Activated CD8-positive, alpha-beta memory T cell treated with anti-CD3 and anti-CD28 coated beads, Interleukin-2, amount 10 ng/mL, durations not matched to agents 7 days and 5 days (primary cell): Measurements from ENCODE around the gene TCEAL9. TPM values are rescaled to one million over a fixed set of nuclear protein-coding genes. Genes with fewer than 3 reads are reported as not detected.
A peak's percentile ranks its signal among the peaks of the same experiment; 100 is the strongest.

Experiments
- ATAC-seq: fragments of 150-1000 bp; cut with Tn5 transposase; one replicate; pipeline ENCODE4 v1.10.0; 2021; ENCODE audit warnings: moderate library complexity
- CTCF ChIA-PET: fragments of 350-600 bp; sonication (Branson Sonifier 250); formaldehyde crosslinking; loops from one replicate; lab custom pipeline; 2021; ENCODE audit warnings: antibody characterized with exemption; lab: Charles Lee
- DNase-seq: peaks from one replicate; pipeline ENCODE4 v3.0.0-alpha.2; 2020
- H3K27ac Mint-ChIP-seq: one replicate; pipeline ENCODE4 v1.8.0; 2021; ENCODE audit warnings: mild to moderate bottlenecking, mixed read lengths
- H3K27me3 Mint-ChIP-seq: one replicate; pipeline ENCODE4 v1.8.0; 2021; ENCODE audit warnings: mixed read lengths
- H3K36me3 Mint-ChIP-seq: one replicate; pipeline ENCODE4 v1.8.0; 2021; ENCODE audit warnings: mild to moderate bottlenecking, mixed read lengths
- H3K4me1 Mint-ChIP-seq: one replicate; pipeline ENCODE4 v1.8.0; 2021; ENCODE audit warnings: mixed read lengths
- H3K4me3 Mint-ChIP-seq: one replicate; pipeline ENCODE4 v1.8.0; 2021; ENCODE audit warnings: mild to moderate bottlenecking, moderate library complexity, mixed read lengths
- H3K9me3 Mint-ChIP-seq: one replicate; pipeline ENCODE4 v1.8.0; 2022; ENCODE audit warnings: low read depth, mixed read lengths
- total RNA-seq, 2 experiments: library from RNA; stranded (reverse); gene quantifications; one replicate each; pipeline ENCODE4 v1.2.3, GENCODE V29; 2021

The TCEAL9 gene
- total RNA-seq, result 1 to 10 TPM; 1.5 to 2.4 TPM

- no peak for ATAC-seq
These were observed at the start of gene TCEAL9 for GRCh38 chrX:103356130-103356798. TSS of gene TCEAL9 (plus strand) at chrX:103356506. CDS start at chrX:103357685, 1,179 bp downstream.

GRCh38 chrX:103309860-103310554 is 46.3 kb upstream of the TCEAL9 start:
- peaks cover 3% of the 10 kb centered on the region for H3K27me3 Mint-ChIP-seq
- CTCF ChIA-PET, result no interaction called here
- no peak overlapping the region for H3K27ac Mint-ChIP-seq
- peaks cover under 1% of the 10 kb centered on the region for H3K4me1 Mint-ChIP-seq
- no peaks in the 10 kb centered on the region for H3K36me3 Mint-ChIP-seq
- no peak for DNase-seq
- H3K9me3 Mint-ChIP-seq, result peaks cover 3% of the 10 kb centered on the region
- peak overlapping the region; percentile 65 for H3K4me3 Mint-ChIP-seq
- no peak for ATAC-seq

More at GRCh38 chrX:103356130-103356798, at the start of gene TCEAL9:
- no peak for DNase-seq
- H3K4me1 Mint-ChIP-seq, result peaks cover 2% of the 10 kb centered on the region
- H3K36me3 Mint-ChIP-seq, result no peaks in the 10 kb centered on the region
- CTCF ChIA-PET, result interaction anchor here (2.0 kb wide), 1 partner anchor 108 kb away, joined by 6 read pairs; no protein-coding TSS in a partner anchor
- peak within 1 kb of the TSS; percentile 36 for H3K27ac Mint-ChIP-seq
- no peaks in the 10 kb centered on the region for H3K27me3 Mint-ChIP-seq
- peak within 1 kb of the TSS; percentile 75 for H3K4me3 Mint-ChIP-seq
- H3K9me3 Mint-ChIP-seq, result no peaks in the 10 kb centered on the region

- H3K36me3 Mint-ChIP-seq, result no peaks in the 10 kb centered on the region
- no peak within 1 kb of the TSS for H3K27ac Mint-ChIP-seq
- peak; percentile 86 for DNase-seq
These were observed 45.5 kb upstream of the TCEAL9 start, which contains the start of gene BEX2 for GRCh38 chrX:103310555-103311398. TSS of gene BEX2 (minus strand) at chrX:103310990. CDS start at chrX:103309976, 1,014 bp downstream.

GRCh38 chrX:103311399-103311780 is 44.9 kb upstream of the TCEAL9 start:
- H3K27ac Mint-ChIP-seq, result no peak overlapping the region
- no peaks in the 10 kb centered on the region for H3K36me3 Mint-ChIP-seq
- ATAC-seq, result no peak
- H3K27me3 Mint-ChIP-seq, result peaks cover 3% of the 10 kb centered on the region
- H3K9me3 Mint-ChIP-seq, result no peaks in the 10 kb centered on the region
- CTCF ChIA-PET, result interaction anchor here (0.7 kb wide), 1 partner anchor 159 kb away, joined by 3 read pairs; no protein-coding TSS in a partner anchor
- peak overlapping the region; percentile 65 for H3K4me3 Mint-ChIP-seq
- H3K4me1 Mint-ChIP-seq, result no peaks in the 10 kb centered on the region
- no peak for DNase-seq

More at GRCh38 chrX:103310555-103311398, 45.5 kb upstream of the TCEAL9 start, which contains the start of gene BEX2:
- Mint-ChIP-seq H3K4me1 (no peaks in the 10 kb centered on the region), H3K9me3 (peaks cover 3% of the 10 kb centered on the region), H3K27me3 (peaks cover 3% of the 10 kb centered on the region), H3K4me3 (peak within 1 kb of the TSS; percentile 65)
- peak; percentile 100 for ATAC-seq
- CTCF ChIA-PET, result no interaction called here

GRCh38 chrX:103329991-103330390 is 26.3 kb upstream of the TCEAL9 start, which contains the start of gene TCEAL7:
TSS of gene TCEAL7 (plus strand) at chrX:103330239. CDS start at chrX:103331404, 1,165 bp downstream.
- no peaks in the 10 kb centered on the region for H3K9me3 Mint-ChIP-seq
- H3K36me3 Mint-ChIP-seq, result no peaks in the 10 kb centered on the region
- peaks cover 1% of the 10 kb centered on the region for H3K4me1 Mint-ChIP-seq
- CTCF ChIA-PET, result no interaction called here
- no peak for DNase-seq
- no peak for ATAC-seq
- no peak within 1 kb of the TSS for H3K27ac Mint-ChIP-seq
- no peak within 1 kb of the TSS for H3K4me3 Mint-ChIP-seq
- peaks cover 11% of the 10 kb centered on the region for H3K27me3 Mint-ChIP-seq

- Mint-ChIP-seq H3K4me3 (no peak overlapping the region), H3K27ac (no peak overlapping the region), H3K36me3 (no peaks in the 10 kb centered on the region), H3K27me3 (peaks cover 13% of the 10 kb centered on the region), H3K9me3 (no peaks in the 10 kb centered on the region), H3K4me1 (peaks cover 1% of the 10 kb centered on the region)
- ATAC-seq, result no peak
- no peak for DNase-seq
- CTCF ChIA-PET, result no interaction called here
These were observed 25.5 kb upstream of the TCEAL9 start for GRCh38 chrX:103330681-103331288.

GRCh38 chrX:103338663-103339062 is 17.6 kb upstream of the TCEAL9 start:
- CTCF ChIA-PET, result no interaction called here
- ATAC-seq, result no peak
- peaks cover 3% of the 10 kb centered on the region for H3K27me3 Mint-ChIP-seq

GRCh38 chrX:103343105-103343504 is 13.2 kb upstream of the TCEAL9 start:
- Mint-ChIP-seq H3K9me3 (no peaks in the 10 kb centered on the region), H3K27me3 (peaks cover 4% of the 10 kb centered on the region), H3K4me3 (no peak overlapping the region), H3K4me1 (peaks cover 2% of the 10 kb centered on the region), H3K27ac (no peak overlapping the region), H3K36me3 (no peaks in the 10 kb centered on the region)
- CTCF ChIA-PET, result interaction anchor here (1.2 to 1.4 kb wide), 2 partner anchors 121 to 127 kb away, joined by 3 to 6 read pairs; no protein-coding TSS in a partner anchor
- ATAC-seq, result no peak
- DNase-seq, result peak; percentile 41

More at GRCh38 chrX:103338663-103339062, 17.6 kb upstream of the TCEAL9 start:
- no peak for DNase-seq
- H3K27ac Mint-ChIP-seq, result no peak overlapping the region
- H3K4me3 Mint-ChIP-seq, result no peak overlapping the region
- H3K36me3 Mint-ChIP-seq, result no peaks in the 10 kb centered on the region
- no peaks in the 10 kb centered on the region for H3K9me3 Mint-ChIP-seq
- peaks cover 2% of the 10 kb centered on the region for H3K4me1 Mint-ChIP-seq

GRCh38 chrX:103344606-103345005 is 11.7 kb upstream of the TCEAL9 start:
- Mint-ChIP-seq H3K36me3 (no peaks in the 10 kb centered on the region), H3K27me3 (peaks cover 4% of the 10 kb centered on the region), H3K9me3 (no peaks in the 10 kb centered on the region), H3K27ac (no peak overlapping the region), H3K4me1 (peaks cover 2% of the 10 kb centered on the region), H3K4me3 (no peak overlapping the region)
- no peak for DNase-seq
- CTCF ChIA-PET, result no interaction called here
- ATAC-seq, result no peak

- Mint-ChIP-seq H3K27me3 (peaks cover 8% of the 10 kb centered on the region), H3K27ac (no peak overlapping the region), H3K4me1 (peaks cover 2% of the 10 kb centered on the region), H3K36me3 (no peaks in the 10 kb centered on the region), H3K4me3 (no peak overlapping the region), H3K9me3 (no peaks in the 10 kb centered on the region)
- CTCF ChIA-PET, result no interaction called here
- no peak for DNase-seq
- ATAC-seq, result no peak
These were observed 8.5 kb upstream of the TCEAL9 start for GRCh38 chrX:103347682-103348397.

GRCh38 chrX:103356858-103357257 is 552 bp downstream of the TCEAL9 start:
- ATAC-seq (no peak), DNase-seq (no peak)
- H3K36me3 Mint-ChIP-seq, result no peaks in the 10 kb centered on the region
- peak overlapping the region; percentile 75 for H3K4me3 Mint-ChIP-seq
- H3K4me1 Mint-ChIP-seq, result peaks cover 2% of the 10 kb centered on the region
- H3K27ac Mint-ChIP-seq, result no peak overlapping the region
- CTCF ChIA-PET, result interaction anchor here (2.0 kb wide), 1 partner anchor 108 kb away, joined by 6 read pairs; no protein-coding TSS in a partner anchor
- no peaks in the 10 kb centered on the region for H3K9me3 Mint-ChIP-seq
- no peaks in the 10 kb centered on the region for H3K27me3 Mint-ChIP-seq

GRCh38 chrX:103357871-103358270 is 1.6 kb downstream of the TCEAL9 start:
- ATAC-seq (no peak), DNase-seq (no peak)
- Mint-ChIP-seq H3K36me3 (no peaks in the 10 kb centered on the region), H3K27me3 (no peaks in the 10 kb centered on the region), H3K27ac (no peak overlapping the region), H3K4me1 (peaks cover 2% of the 10 kb centered on the region), H3K9me3 (no peaks in the 10 kb centered on the region), H3K4me3 (no peak overlapping the region)
- CTCF ChIA-PET, result no interaction called here
